DND-41 (cell line): ENCODE data around the gene CXCL6.

ENCODE experiments used
- CTCF ChIP-seq: IDR thresholded peaks from 2 replicates; pipeline ENCODE4 v1.5.1; 2012; ENCODE audit warnings: borderline replicate concordance, low read length, moderate library complexity, mild to moderate bottlenecking; ENCODE audit not compliant: poor library complexity, severe bottlenecking; ENCODE audit errors: extremely low read depth
- EZH2 ChIP-seq: IDR thresholded peaks from 3 replicates; pipeline ENCODE4 v1.6.1; 2012; ENCODE audit warnings: borderline replicate concordance, low read depth, mild to moderate bottlenecking, moderate library complexity, low read length, inconsistent platforms; ENCODE audit not compliant: severe bottlenecking

- no peak for TF ChIP-seq CTCF
- no peak for TF ChIP-seq EZH2
Measured at GRCh38 chr4:73816814-73817213, 19.7 kb upstream of the CXCL6 start.
